ENCODE data around the gene PEX16.
A peak's percentile ranks its signal among the peaks of the same experiment; 100 is the strongest.

The PEX16 gene

GRCh38 chr11:45926536-45927331, 9.1 kb upstream of the PEX16 start:
- H3K27me3 Mint-ChIP-seq, result peaks cover 11% of the 10 kb centered on the region
- H3K9me3 Mint-ChIP-seq, result no peaks in the 10 kb centered on the region
- DNase-seq, result no peak
- H3K4me3 Mint-ChIP-seq, result no peak overlapping the region
- H3K27ac Mint-ChIP-seq, result peak overlapping the region; percentile 29
- H3K36me3 Mint-ChIP-seq (ENCODE audit: low read depth), result peaks cover 3% of the 10 kb centered on the region
- H3K4me1 Mint-ChIP-seq (ENCODE audit: low read depth), result peaks cover 41% of the 10 kb centered on the region

GRCh38 chr11:45926001-45926401, 8.3 kb upstream of the PEX16 start:
- Mint-ChIP-seq H3K27me3 (peaks cover 16% of the 10 kb centered on the region), H3K27ac (no peak overlapping the region), H3K4me3 (no peak overlapping the region), H3K9me3 (no peaks in the 10 kb centered on the region), H3K4me1 (ENCODE audit: low read depth) (peaks cover 38% of the 10 kb centered on the region), H3K36me3 (ENCODE audit: low read depth) (no peaks in the 10 kb centered on the region)
- DNase-seq, result no peak

GRCh38 chr11:45925550-45925949, 7.9 kb upstream of the PEX16 start:
- H3K9me3 Mint-ChIP-seq, result no peaks in the 10 kb centered on the region
- H3K4me1 Mint-ChIP-seq (ENCODE audit: low read depth), result peaks cover 34% of the 10 kb centered on the region
- peaks cover 16% of the 10 kb centered on the region for H3K27me3 Mint-ChIP-seq
- no peak overlapping the region for H3K4me3 Mint-ChIP-seq
- H3K36me3 Mint-ChIP-seq (ENCODE audit: low read depth), result no peaks in the 10 kb centered on the region
- no peak overlapping the region for H3K27ac Mint-ChIP-seq
- no peak for DNase-seq

GRCh38 chr11:45924927-45925326, 7.2 kb upstream of the PEX16 start:
- Mint-ChIP-seq H3K27ac (no peak overlapping the region), H3K4me3 (no peak overlapping the region), H3K9me3 (no peaks in the 10 kb centered on the region), H3K36me3 (ENCODE audit: low read depth) (no peaks in the 10 kb centered on the region), H3K27me3 (peaks cover 16% of the 10 kb centered on the region), H3K4me1 (ENCODE audit: low read depth) (peaks cover 28% of the 10 kb centered on the region)
- DNase-seq, result no peak

- H3K27ac Mint-ChIP-seq, result peak overlapping the region; percentile 61
- peaks cover 26% of the 10 kb centered on the region for H3K4me1 Mint-ChIP-seq (ENCODE audit: low read depth)
- peak; percentile 28 for DNase-seq
Measured at GRCh38 chr11:45924036-45924915, 6.6 kb upstream of the PEX16 start.

GRCh38 chr11:45922425-45923082, 4.9 kb upstream of the PEX16 start, which contains the start of gene LARGE2:
TSS of gene LARGE2 (plus strand) at chr11:45922656. CDS start at chr11:45922883, 227 bp downstream.
- H3K9me3 Mint-ChIP-seq, result no peaks in the 10 kb centered on the region
- peaks cover 7% of the 10 kb centered on the region for H3K36me3 Mint-ChIP-seq (ENCODE audit: low read depth)
- H3K4me3 Mint-ChIP-seq, result peak within 1 kb of the TSS; percentile 66
- peak within 1 kb of the TSS; percentile 79 for H3K27ac Mint-ChIP-seq
- peak; percentile 54 for DNase-seq
- H3K27me3 Mint-ChIP-seq, result peaks cover 16% of the 10 kb centered on the region
- peaks cover 32% of the 10 kb centered on the region for H3K4me1 Mint-ChIP-seq (ENCODE audit: low read depth)

More at GRCh38 chr11:45924036-45924915, 6.6 kb upstream of the PEX16 start:
- Mint-ChIP-seq H3K9me3 (no peaks in the 10 kb centered on the region), H3K4me3 (no peak overlapping the region), H3K36me3 (ENCODE audit: low read depth) (no peaks in the 10 kb centered on the region), H3K27me3 (peaks cover 16% of the 10 kb centered on the region)

GRCh38 chr11:45921561-45922424, 4.1 kb upstream of the PEX16 start:
- peak; percentile 46 for DNase-seq
- H3K27ac Mint-ChIP-seq, result peak overlapping the region; percentile 44
- H3K4me3 Mint-ChIP-seq, result peak overlapping the region; percentile 24
- H3K36me3 Mint-ChIP-seq (ENCODE audit: low read depth), result peaks cover 10% of the 10 kb centered on the region
- H3K9me3 Mint-ChIP-seq, result no peaks in the 10 kb centered on the region
- H3K4me1 Mint-ChIP-seq (ENCODE audit: low read depth), result peaks cover 28% of the 10 kb centered on the region
- peaks cover 16% of the 10 kb centered on the region for H3K27me3 Mint-ChIP-seq

- no peaks in the 10 kb centered on the region for H3K9me3 Mint-ChIP-seq
- peaks cover 37% of the 10 kb centered on the region for H3K4me1 Mint-ChIP-seq (ENCODE audit: low read depth)
- H3K36me3 Mint-ChIP-seq (ENCODE audit: low read depth), result peaks cover 17% of the 10 kb centered on the region
- H3K27me3 Mint-ChIP-seq, result peaks cover 16% of the 10 kb centered on the region
- H3K4me3 Mint-ChIP-seq, result no peak overlapping the region
- peak; percentile 27 for DNase-seq
- no peak overlapping the region for H3K27ac Mint-ChIP-seq
Measured at GRCh38 chr11:45920531-45921477, 3.1 kb upstream of the PEX16 start.

GRCh38 chr11:45919806-45920530, 2.3 kb upstream of the PEX16 start:
- peaks cover 16% of the 10 kb centered on the region for H3K27me3 Mint-ChIP-seq
- no peaks in the 10 kb centered on the region for H3K9me3 Mint-ChIP-seq
- peaks cover 43% of the 10 kb centered on the region for H3K4me1 Mint-ChIP-seq (ENCODE audit: low read depth)
- peak; percentile 25 for DNase-seq
- peaks cover 25% of the 10 kb centered on the region for H3K36me3 Mint-ChIP-seq (ENCODE audit: low read depth)
- H3K27ac Mint-ChIP-seq, result no peak overlapping the region
- H3K4me3 Mint-ChIP-seq, result no peak overlapping the region

GRCh38 chr11:45918962-45919675, 1.4 kb upstream of the PEX16 start:
- DNase-seq, result no peak

GRCh38 chr11:45918331-45918941, 759 bp upstream of the PEX16 start:
- H3K9me3 Mint-ChIP-seq, result no peaks in the 10 kb centered on the region
- peak overlapping the region; percentile 99 for H3K27ac Mint-ChIP-seq
- peak; percentile 77 for DNase-seq
- H3K4me1 Mint-ChIP-seq (ENCODE audit: low read depth), result peaks cover 39% of the 10 kb centered on the region
- H3K4me3 Mint-ChIP-seq, result peak overlapping the region; percentile 90
- H3K36me3 Mint-ChIP-seq (ENCODE audit: low read depth), result peaks cover 41% of the 10 kb centered on the region
- peaks cover 8% of the 10 kb centered on the region for H3K27me3 Mint-ChIP-seq

More at GRCh38 chr11:45918962-45919675, 1.4 kb upstream of the PEX16 start:
- Mint-ChIP-seq H3K27ac (peak overlapping the region; percentile 99), H3K27me3 (peaks cover 12% of the 10 kb centered on the region), H3K4me3 (peak overlapping the region; percentile 90), H3K4me1 (ENCODE audit: low read depth) (peaks cover 42% of the 10 kb centered on the region), H3K9me3 (no peaks in the 10 kb centered on the region), H3K36me3 (ENCODE audit: low read depth) (peaks cover 34% of the 10 kb centered on the region)

All from activated T-cell treated with anti-CD3 and anti-CD28 coated beads, Interleukin-2, amount 50 U/mL, for 24 hours (primary cell).